VCaP (cell line): ENCODE results near the gene PTPRN.
A peak's percentile ranks its signal among the peaks of the same experiment; 100 is the strongest.
"Not testable (repeated sequence)": the region's sequence is repeated elsewhere in the genome, so short reads cannot be mapped to it uniquely, and the experiment has no call there.

Experiments
- H3K27ac ChIP-seq: fragments of 450-650 bp; 2 replicates; pipeline ENCODE4 v1.5.1; 2017
- TF ChIP-seq, protein P1 (sequence below): fragments of 450-650 bp; conservative IDR thresholded peaks from 2 replicates; pipeline ENCODE4 v1.5.1; 2017; ENCODE audit warnings: mild to moderate bottlenecking, moderate library complexity

PTPRN gene

DNA sequence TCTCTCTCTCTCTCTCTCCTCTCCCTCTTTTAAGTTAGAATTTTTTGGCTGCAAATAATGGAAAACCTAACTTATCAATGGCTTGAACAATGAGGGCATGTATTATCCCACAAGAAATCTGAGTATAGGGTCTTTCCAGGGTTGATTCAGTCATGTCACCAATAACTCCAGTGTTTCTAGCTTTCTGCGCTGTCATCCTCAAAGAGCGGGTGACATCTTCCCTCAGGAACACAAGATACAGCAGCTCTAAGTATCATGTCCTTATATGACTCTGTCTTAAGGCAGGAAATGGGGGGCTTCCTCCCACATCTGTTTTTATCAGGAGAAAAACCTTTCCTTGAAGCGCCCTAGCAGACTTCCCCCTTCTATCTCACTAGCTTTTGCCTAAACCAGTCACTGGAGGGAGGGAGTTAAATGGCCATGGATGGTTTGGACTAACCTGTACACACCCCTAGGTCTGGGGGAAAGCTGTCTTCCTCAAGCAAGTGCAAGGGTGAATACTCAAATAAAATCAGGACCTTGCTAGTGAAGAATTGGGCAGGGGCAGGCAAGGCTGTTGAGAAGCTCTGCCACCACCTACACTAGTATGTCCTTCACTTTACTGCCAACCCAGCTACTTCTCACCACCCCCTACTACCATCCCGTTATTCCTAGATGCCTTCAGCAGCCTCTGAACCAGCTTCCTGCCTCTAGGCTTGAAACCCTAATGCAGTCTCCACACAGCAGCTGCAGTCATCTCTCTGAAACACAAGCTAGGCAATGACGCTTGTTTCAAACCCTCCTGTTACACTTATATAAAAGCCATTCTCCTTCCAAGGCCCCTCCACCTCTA is 48.0 kb downstream of the PTPRN start:
- TF ChIP-seq, protein P1, sequence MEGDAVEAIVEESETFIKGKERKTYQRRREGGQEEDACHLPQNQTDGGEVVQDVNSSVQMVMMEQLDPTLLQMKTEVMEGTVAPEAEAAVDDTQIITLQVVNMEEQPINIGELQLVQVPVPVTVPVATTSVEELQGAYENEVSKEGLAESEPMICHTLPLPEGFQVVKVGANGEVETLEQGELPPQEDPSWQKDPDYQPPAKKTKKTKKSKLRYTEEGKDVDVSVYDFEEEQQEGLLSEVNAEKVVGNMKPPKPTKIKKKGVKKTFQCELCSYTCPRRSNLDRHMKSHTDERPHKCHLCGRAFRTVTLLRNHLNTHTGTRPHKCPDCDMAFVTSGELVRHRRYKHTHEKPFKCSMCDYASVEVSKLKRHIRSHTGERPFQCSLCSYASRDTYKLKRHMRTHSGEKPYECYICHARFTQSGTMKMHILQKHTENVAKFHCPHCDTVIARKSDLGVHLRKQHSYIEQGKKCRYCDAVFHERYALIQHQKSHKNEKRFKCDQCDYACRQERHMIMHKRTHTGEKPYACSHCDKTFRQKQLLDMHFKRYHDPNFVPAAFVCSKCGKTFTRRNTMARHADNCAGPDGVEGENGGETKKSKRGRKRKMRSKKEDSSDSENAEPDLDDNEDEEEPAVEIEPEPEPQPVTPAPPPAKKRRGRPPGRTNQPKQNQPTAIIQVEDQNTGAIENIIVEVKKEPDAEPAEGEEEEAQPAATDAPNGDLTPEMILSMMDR: no peak
- no peak overlapping the region for H3K27ac ChIP-seq

GRCh38 chr2:219258942-219259341 is 50.3 kb downstream of the PTPRN start:
- H3K27ac ChIP-seq: not testable (repeated sequence)

GRCh38 chr2:219254590-219255201 is 54.5 kb downstream of the PTPRN start:
- H3K27ac ChIP-seq: peak overlapping the region; percentile 99
- TF ChIP-seq, protein P1: no peak

GRCh38 chr2:219253753-219254589 is 55.2 kb downstream of the PTPRN start, which contains the start of gene TUBA4A:
TSS of gene TUBA4A (minus strand) at chr2:219253918. CDS start at chr2:219253858, 60 bp downstream.
- TF ChIP-seq, protein P1: no peak
- H3K27ac ChIP-seq: peak within 1 kb of the TSS; percentile 99

DNA sequence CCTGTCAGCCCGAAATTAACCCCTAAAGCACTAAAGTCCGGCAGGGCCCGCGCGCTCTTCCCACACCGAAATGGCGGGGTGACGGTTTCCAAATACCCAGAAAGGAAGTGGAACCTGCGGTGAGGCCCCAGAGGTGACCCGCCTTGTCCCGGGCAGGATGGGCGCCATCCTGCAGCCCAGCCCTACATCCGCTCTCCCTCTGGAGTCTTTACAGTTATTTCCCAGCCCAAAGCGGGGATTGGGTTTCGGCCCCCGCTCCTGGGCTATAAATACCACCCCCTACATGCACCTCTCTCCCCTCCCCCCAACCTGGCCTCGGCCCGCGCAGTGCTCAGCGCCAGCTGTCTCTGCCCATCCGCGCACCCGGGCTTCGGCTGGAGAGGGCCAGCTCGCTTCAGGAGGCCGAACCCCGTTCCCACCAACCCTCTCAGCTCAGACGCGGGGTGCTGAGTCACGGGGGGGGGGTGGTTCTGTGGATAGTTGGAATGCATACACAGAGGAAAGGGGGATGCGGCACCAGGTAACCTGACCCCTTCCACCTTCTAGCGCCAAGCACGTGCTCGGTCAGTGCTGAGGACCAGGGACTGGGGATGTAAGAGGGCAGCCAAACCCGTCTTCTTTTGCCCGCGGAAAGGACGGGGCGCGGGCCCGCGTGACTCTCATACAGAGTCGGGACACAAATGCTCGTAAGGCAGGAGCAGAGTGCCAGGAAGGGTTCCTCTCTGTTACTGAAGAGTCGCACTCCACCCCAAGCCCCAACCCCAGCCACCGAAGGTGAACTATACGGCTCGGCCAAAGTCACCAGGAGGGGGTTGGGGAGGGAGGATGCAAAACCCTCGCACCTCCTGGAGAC is 56.1 kb downstream of the PTPRN start, which contains the start of gene TUBA4B:
TUBA4B (plus strand) TSS at position 344 of the 853 bp plus-strand sequence; CDS start at position 509, 165 bp downstream.
- TF ChIP-seq, protein P1: no peak
- H3K27ac ChIP-seq: peak within 1 kb of the TSS; percentile 99

DNA sequence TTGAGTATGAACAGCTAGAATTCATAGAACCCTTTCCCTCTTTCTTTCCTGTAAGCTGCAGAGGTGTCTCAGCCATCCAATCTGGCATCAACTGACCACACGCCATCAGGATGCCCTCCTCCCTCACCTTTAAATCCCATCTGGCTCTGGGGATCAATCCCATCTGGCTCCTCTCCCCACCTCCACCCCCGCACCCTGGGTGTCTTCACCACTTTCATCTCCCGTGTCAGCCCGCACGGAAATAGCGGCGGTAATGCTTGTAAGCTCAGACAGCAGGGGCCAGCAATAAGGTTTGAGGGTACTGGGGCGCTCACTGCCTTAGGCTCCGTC is 56.7 kb downstream of the PTPRN start:
- TF ChIP-seq, protein P1: no peak
- H3K27ac ChIP-seq: peak overlapping the region; percentile 99

DNA sequence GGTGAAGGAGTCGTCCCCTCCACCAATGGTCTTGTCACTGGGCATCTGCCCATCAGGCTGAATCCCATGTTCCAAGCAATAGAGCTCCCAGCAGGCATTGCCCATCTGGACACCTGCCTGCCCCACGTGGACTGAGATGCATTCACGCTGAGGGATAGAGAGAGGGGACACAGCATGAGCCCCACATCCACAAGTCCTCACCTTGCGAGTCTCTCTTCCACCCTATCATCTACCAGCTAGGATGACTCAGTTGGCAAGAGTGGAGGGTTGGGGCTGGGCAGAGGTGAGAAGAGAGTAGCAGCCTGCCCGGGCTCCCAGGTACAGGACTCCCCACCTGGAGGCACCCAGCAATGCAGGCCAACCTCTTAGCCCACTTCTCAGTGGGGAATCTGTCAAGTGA is 57.1 kb downstream of the PTPRN start:
- H3K27ac ChIP-seq: peak overlapping the region; percentile 99
- TF ChIP-seq, protein P1: no peak
